ENCODE data around the gene CUX1. TPM values are rescaled to one million over a fixed set of nuclear protein-coding genes. Genes with fewer than 3 reads are reported as not detected.

The CUX1 gene
- total and polyA plus RNA-seq, 2 of the 13 experiments (the other 11 are each of a cell fraction or from before 2014, with no cell fraction given): 13.7 to 14.9 TPM

- TF ChIP-seq ZNF512B (CRISPR knock-in tag; IDR thresholded peaks at IDR 0.05; ENCODE audit: borderline replicate concordance) (no peak), SAFB2 (CRISPR knock-in tag; IDR thresholded peaks at IDR 0.05; ENCODE audit: borderline replicate concordance, low read depth) (no peak)
Observed at GRCh38 chr7:101790566-101791293, 26.7 kb upstream of the CUX1 start.

DNA sequence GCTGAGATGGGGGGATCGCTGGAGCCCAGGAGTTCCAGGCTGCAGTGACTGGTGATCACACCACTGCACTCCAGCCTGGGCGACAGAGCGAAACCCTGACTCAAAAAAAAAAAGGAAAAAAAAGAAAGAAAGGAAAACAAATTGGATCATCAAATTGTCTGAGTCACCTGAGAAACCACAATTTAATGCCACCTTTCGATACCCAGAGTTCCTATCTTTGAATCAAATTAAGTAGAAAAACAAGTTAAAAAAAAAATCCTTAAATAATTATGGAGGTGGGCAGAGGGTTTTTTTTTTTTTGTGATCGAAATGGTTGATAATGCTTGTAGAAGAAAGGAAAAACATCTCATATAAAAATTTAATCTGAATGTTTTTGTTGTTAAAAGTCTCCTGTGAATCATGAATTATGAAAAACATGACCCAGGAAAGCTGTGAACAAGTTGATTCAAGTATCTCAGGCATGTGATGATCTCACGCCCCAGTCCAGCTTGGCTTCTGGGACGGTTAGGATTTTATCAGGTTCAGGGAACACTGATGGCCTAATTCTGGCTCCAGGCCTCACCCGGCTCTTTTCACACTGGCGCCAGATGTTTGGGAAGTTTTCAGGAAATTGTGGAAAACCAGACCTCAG is 25.3 kb upstream of the CUX1 start:
- H3K9me3 ChIP-seq (ENCODE audit: low read length): no peaks in the 10 kb centered on the region
- H3K4me3 ChIP-seq (replicated peaks in 1 of 3; ENCODE audit: insufficient read depth in 1 of 3, low read depth in 2 of 3, low read length in 3 of 3): no peak overlapping the region
- H3K27me3 ChIP-seq (ENCODE audit: control insufficient read depth in 1 of 2, insufficient read depth in 2 of 2, low read length in 2 of 2): no peaks in the 10 kb centered on the region
- in situ Hi-C loops (cut with HindIII; ENCODE audit: extremely low pct_ligation_motif_present, low pct_unique_long_range_greater_than_20kb) (no loop called here), intact Hi-C loops (cut with micrococcal nuclease; ENCODE audit: unreplicated experiment) (no loop called here)
- DNase-seq (ENCODE audit: low spot score) (no peak), FAIRE-seq (no peak), ATAC-seq (no peak)
- H3K4me1 ChIP-seq (ENCODE audit: insufficient read depth, low read length): peaks cover 10% of the 10 kb centered on the region
- ChIA-PET POLR2A (no interaction called here), CTCF (ENCODE audit: low intra/inter-chr PET ratio, low total read pairs) (no interaction called here)
- no TSS peak for BruUV-seq (replicated peaks)
- H3K27ac ChIP-seq (ENCODE audit: extremely low read length, insufficient read depth, low read length): no peak overlapping the region
- no peak overlapping the region for H2AFZ ChIP-seq (ENCODE audit: low read length)
- H3K36me3 ChIP-seq (replicated peaks in 1 of 2; ENCODE audit: control insufficient read depth in 1 of 2, insufficient read depth in 2 of 2, low read length in 2 of 2): no peaks in the 10 kb centered on the region
- WGBS (ENCODE audit: low lambda C conversion rate): 42% methylated on average over 9 of the region's 9 CpGs
- H3K9ac ChIP-seq (ENCODE audit: insufficient read depth, low read depth, low read length): no peak overlapping the region
- H3K79me2 ChIP-seq (ENCODE audit: insufficient read depth, low read length): no peaks in the 10 kb centered on the region
- H3K4me2 ChIP-seq (ENCODE audit: low read depth, low read length): no peak overlapping the region
- no peaks in the 10 kb centered on the region for H4K20me1 ChIP-seq (ENCODE audit: insufficient read depth, low read length)
- no peak for TF ChIP-seq FOSL1 (CRISPR knock-in tag; IDR thresholded peaks at IDR 0.05; ENCODE audit: borderline replicate concordance)
- TF ChIP-seq ZNF407 (CRISPR knock-in tag; IDR thresholded peaks at IDR 0.05; ENCODE audit: not compliant biosample characterization): no peak

More at GRCh38 chr7:101790566-101791293, 26.7 kb upstream of the CUX1 start:
- FAIRE-seq: no peak
- POLR2A ChIA-PET: no interaction called here
- no peak for ATAC-seq
- BruUV-seq (replicated peaks): no TSS peak
- Histone ChIP-seq H3K36me3 (replicated peaks in 1 of 2; ENCODE audit: control insufficient read depth in 1 of 2, insufficient read depth in 2 of 2, low read length in 2 of 2) (no peaks in the 10 kb centered on the region), H3K27ac (ENCODE audit: extremely low read length, insufficient read depth, low read length) (no peak overlapping the region), H3K9me3 (ENCODE audit: low read length) (no peaks in the 10 kb centered on the region), H2AFZ (ENCODE audit: low read length) (no peak overlapping the region), H3K9ac (ENCODE audit: insufficient read depth, low read depth, low read length) (no peak overlapping the region), H3K27me3 (ENCODE audit: control insufficient read depth in 1 of 2, insufficient read depth in 2 of 2, low read length in 2 of 2) (no peaks in the 10 kb centered on the region), H3K4me1 (ENCODE audit: insufficient read depth, low read length) (no peaks in the 10 kb centered on the region), H3K79me2 (ENCODE audit: insufficient read depth, low read length) (no peaks in the 10 kb centered on the region), H4K20me1 (ENCODE audit: insufficient read depth, low read length) (no peaks in the 10 kb centered on the region), H3K4me3 (replicated peaks in 1 of 3; ENCODE audit: insufficient read depth in 1 of 3, low read depth in 2 of 3, low read length in 3 of 3) (no peak overlapping the region), H3K4me2 (ENCODE audit: low read depth, low read length) (no peak overlapping the region)
- intact Hi-C loops (cut with micrococcal nuclease; ENCODE audit: unreplicated experiment): no loop called here
- CTCF ChIA-PET (ENCODE audit: low intra/inter-chr PET ratio, low total read pairs): no interaction called here
- 38% methylated on average over 9 of the region's 10 CpGs for WGBS (ENCODE audit: low lambda C conversion rate)
- no peak for DNase-seq (ENCODE audit: low spot score)
- in situ Hi-C loops (cut with HindIII; ENCODE audit: extremely low pct_ligation_motif_present, low pct_unique_long_range_greater_than_20kb): no loop called here
